Measurements from ENCODE around the gene PRDM16.

Gene PRDM16

GRCh38 chr1:3250624-3251023 lies 181.6 kb downstream of the PRDM16 start:
- TF ChIP-seq CTCF (IDR thresholded peaks at IDR 0.05; ENCODE audit: low read depth, low read length) = no peak
- no peak for DNase-seq (ENCODE audit: low read depth in 2 of 2)
- no peak overlapping the region for H3K4me3 ChIP-seq (replicated peaks in 1 of 2; ENCODE audit: low read depth in 2 of 2, low read length in 2 of 2)

DNA sequence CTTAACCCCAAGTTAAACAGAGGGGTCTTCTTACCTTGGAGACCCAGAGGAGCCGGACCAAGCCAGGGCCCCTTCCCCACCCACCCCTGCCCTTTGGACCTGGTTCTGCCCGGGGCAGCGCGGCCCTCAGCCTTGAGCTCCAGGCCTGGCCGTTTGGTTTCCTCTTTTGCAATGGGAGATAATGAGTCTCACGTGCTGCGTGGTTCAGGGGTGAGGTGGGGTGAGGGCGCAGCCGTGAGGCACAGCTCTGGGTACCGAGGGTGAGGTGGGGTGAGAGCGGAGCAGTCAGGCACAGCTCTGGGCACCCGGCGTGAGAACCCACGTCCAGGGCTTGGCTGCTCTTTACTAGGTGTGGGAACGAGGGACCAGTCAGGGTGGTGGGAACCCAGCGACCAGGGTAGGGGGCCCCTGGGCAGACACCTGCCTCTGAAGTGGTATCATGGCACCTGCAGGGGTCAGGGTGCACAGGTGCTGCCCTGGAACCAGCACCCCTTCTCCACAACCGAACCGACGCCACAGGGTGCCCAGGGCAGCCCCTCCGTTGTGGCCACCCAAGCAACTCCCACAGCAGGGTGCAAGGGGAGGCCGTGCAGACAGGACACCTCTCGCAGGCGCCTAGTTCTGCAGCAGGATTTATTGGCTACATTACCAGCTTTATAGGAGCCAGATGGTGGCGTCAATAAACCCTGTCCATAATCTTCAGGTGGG lies 182.2 kb downstream of the PRDM16 start:
- no peak overlapping the region for H3K4me3 ChIP-seq (replicated peaks in 1 of 2; ENCODE audit: low read depth in 2 of 2, low read length in 2 of 2)
- no peak for TF ChIP-seq CTCF (IDR thresholded peaks at IDR 0.05; ENCODE audit: low read depth, low read length)
- DNase-seq (ENCODE audit: low read depth in 2 of 2) = no peak

DNA sequence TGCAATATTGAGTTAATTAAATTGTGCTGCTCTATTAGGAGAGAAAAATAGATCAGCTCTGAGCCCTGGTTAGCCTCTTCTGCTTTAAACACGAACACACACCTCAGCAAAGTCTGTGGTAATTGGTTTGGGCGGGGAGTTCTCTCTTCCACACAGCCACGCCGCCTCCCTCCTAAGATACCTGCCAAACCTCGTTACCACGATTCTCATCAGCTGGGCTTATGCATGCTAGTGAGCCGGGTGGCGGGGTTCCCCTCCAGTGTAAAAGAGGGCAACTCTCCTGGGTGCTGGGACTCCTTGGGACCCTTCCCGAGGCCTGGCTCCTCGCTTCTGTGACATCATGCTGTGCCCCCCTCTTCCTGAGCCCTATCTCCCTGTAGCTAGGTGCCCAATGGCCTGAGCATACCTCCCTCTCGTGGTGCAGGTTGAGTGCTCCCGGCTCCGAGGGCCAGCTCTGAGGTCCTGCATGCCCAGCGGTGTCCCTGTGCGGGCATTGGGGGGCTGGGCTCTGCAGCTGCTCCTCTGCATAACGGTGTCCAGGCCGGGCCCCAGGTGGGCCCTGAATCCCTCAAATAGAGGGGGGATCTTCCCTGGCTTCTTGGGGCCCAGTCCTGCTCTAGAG lies 182.9 kb downstream of the PRDM16 start:
- no peak overlapping the region for H3K4me3 ChIP-seq (replicated peaks in 1 of 2; ENCODE audit: low read depth in 2 of 2, low read length in 2 of 2)
- no peak for DNase-seq (ENCODE audit: low read depth in 2 of 2)
- no peak for TF ChIP-seq CTCF (IDR thresholded peaks at IDR 0.05; ENCODE audit: low read depth, low read length)

- DNase-seq (ENCODE audit: low read depth in 2 of 2) = no peak
- TF ChIP-seq CTCF (IDR thresholded peaks at IDR 0.05; ENCODE audit: low read depth, low read length) = no peak
- no peak overlapping the region for H3K4me3 ChIP-seq (replicated peaks in 1 of 2; ENCODE audit: low read depth in 2 of 2, low read length in 2 of 2)
Measured at GRCh38 chr1:3255680-3256079, 186.7 kb downstream of the PRDM16 start.

DNA sequence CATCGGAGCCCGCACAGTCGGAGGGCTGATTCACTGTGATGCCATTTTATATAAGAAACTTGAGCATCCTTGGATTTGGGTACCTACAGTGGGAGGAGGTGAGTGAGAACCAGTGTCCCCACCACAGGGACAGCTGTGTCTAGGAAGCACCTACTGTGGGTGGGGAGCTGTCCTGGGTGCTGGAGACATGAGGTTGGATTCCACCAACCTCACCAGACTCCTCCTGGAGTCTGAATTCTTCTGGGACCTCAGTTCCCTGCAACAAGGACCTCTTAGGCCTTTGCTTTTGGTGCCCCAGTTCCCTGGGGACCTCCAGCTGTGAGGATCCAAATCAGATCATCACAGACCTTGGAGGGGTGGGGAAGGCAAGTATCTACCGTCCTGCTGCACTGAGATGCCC lies 188.8 kb downstream of the PRDM16 start:
- H3K4me3 ChIP-seq (replicated peaks in 1 of 2; ENCODE audit: low read depth in 2 of 2, low read length in 2 of 2) = no peak overlapping the region
- TF ChIP-seq CTCF (IDR thresholded peaks at IDR 0.05; ENCODE audit: low read depth, low read length) = no peak
- no peak for DNase-seq (ENCODE audit: low read depth in 2 of 2)

GRCh38 chr1:3258386-3259003 lies 189.5 kb downstream of the PRDM16 start:
- no peak for DNase-seq (ENCODE audit: low read depth in 2 of 2)
- no peak for TF ChIP-seq CTCF (IDR thresholded peaks at IDR 0.05; ENCODE audit: low read depth, low read length)
- H3K4me3 ChIP-seq (replicated peaks in 1 of 2; ENCODE audit: low read depth in 2 of 2, low read length in 2 of 2) = no peak overlapping the region

Data from cardiac fibroblast (primary cell).